ENCODE results near the gene SULF2. TPM values are rescaled to one million over a fixed set of nuclear protein-coding genes. Genes with fewer than 3 reads are reported as not detected.

SULF2 gene
- total RNA-seq, 1 donor from 2014 or later = 72.9 TPM

- DNase-seq (ENCODE audit: low read depth in 2 of 2) = no peak
Measured at GRCh38 chr20:47684306-47685080, 100.8 kb downstream of the SULF2 start.

GRCh38 chr20:47682916-47683315 lies 102.4 kb downstream of the SULF2 start:
- no peak for DNase-seq (ENCODE audit: low read depth in 2 of 2)

GRCh38 chr20:47682028-47682783 lies 103.1 kb downstream of the SULF2 start:
- peak; percentile 91 to 93 for DNase-seq (ENCODE audit: low read depth in 2 of 2)

GRCh38 chr20:47680804-47681529 lies 104.3 kb downstream of the SULF2 start:
- no peak for DNase-seq (ENCODE audit: low read depth in 2 of 2)

GRCh38 chr20:47679462-47679861 lies 105.8 kb downstream of the SULF2 start:
- no peak for DNase-seq (ENCODE audit: low read depth in 2 of 2)

GRCh38 chr20:47678536-47678935 lies 106.7 kb downstream of the SULF2 start:
- no peak for DNase-seq (ENCODE audit: low read depth in 2 of 2)

GRCh38 chr20:47677635-47678453 lies 107.4 kb downstream of the SULF2 start:
- DNase-seq (ENCODE audit: low read depth in 2 of 2) = peak in 1 of 2 donors; percentile 68

- DNase-seq (ENCODE audit: low read depth in 2 of 2) = no peak
Measured at GRCh38 chr20:47676912-47677634, 108.2 kb downstream of the SULF2 start.

GRCh38 chr20:47676219-47676721 lies 109.0 kb downstream of the SULF2 start:
- DNase-seq (ENCODE audit: low read depth in 2 of 2) = no peak

- DNase-seq (ENCODE audit: low read depth in 2 of 2) = no peak
Measured at GRCh38 chr20:47675190-47676142, 109.8 kb downstream of the SULF2 start.

- DNase-seq (ENCODE audit: low read depth in 2 of 2) = no peak
Measured at GRCh38 chr20:47674686-47675085, 110.6 kb downstream of the SULF2 start.

- DNase-seq (ENCODE audit: low read depth in 2 of 2) = no peak
Measured at GRCh38 chr20:47674145-47674544, 111.1 kb downstream of the SULF2 start.

- DNase-seq (ENCODE audit: low read depth in 2 of 2) = no peak
Measured at GRCh38 chr20:47673671-47673955, 111.7 kb downstream of the SULF2 start.

GRCh38 chr20:47672886-47673670 lies 112.2 kb downstream of the SULF2 start:
- DNase-seq (ENCODE audit: low read depth in 2 of 2) = no peak

GRCh38 chr20:47672166-47672565 lies 113.1 kb downstream of the SULF2 start:
- DNase-seq (ENCODE audit: low read depth in 2 of 2) = no peak

- no peak for DNase-seq (ENCODE audit: low read depth in 2 of 2)
Measured at GRCh38 chr20:47670913-47671312, 114.4 kb downstream of the SULF2 start.

- DNase-seq (ENCODE audit: low read depth in 2 of 2) = no peak
Measured at GRCh38 chr20:47669927-47670890, 115.1 kb downstream of the SULF2 start.
